Keratinocyte (primary cell): Measurements from ENCODE around the gene SCYGR8. TPM values are rescaled to one million over a fixed set of nuclear protein-coding genes. Genes with fewer than 3 reads are reported as not detected.

Experiments used
- DNase-seq: peaks from one replicate; pipeline ENCODE4 v3.0.0-alpha.2; 2011; ENCODE audit warnings: low read depth, missing footprints, low spot score
- FAIRE-seq: peaks from 2 replicates; lab custom pipeline; 2011; peaks lifted over from hg19 to GRCh38; lab: Jason Lieb, UNC
- H2AFZ ChIP-seq: 2 replicates; pipeline ENCODE4 v1.6.0; 2012; ENCODE audit warnings: low read length, control low read depth, inconsistent platforms; ENCODE audit not compliant: control insufficient read depth
- H3K27ac ChIP-seq: 2 replicates; pipeline ENCODE4 v1.5.1; 2011; ENCODE audit warnings: low read length; ENCODE audit not compliant: control insufficient read depth, insufficient read depth
- H3K27me3 ChIP-seq: 3 replicates; pipeline ENCODE4 v1.6.0; 2011; ENCODE audit warnings: low read length; ENCODE audit not compliant: control insufficient read depth, insufficient read depth; ENCODE audit errors: extremely low read depth
- H3K36me3 ChIP-seq, 2 experiments: 2 replicates in 1 of 2; 3 replicates in 1 of 2; pipeline ENCODE4 v1.5.1; 2011; ENCODE audit warnings: low read length in 2 of 2, mild to moderate bottlenecking in 1 of 2; ENCODE audit not compliant: control insufficient read depth in 2 of 2, insufficient read depth in 2 of 2; ENCODE audit errors: extremely low read depth in 1 of 2
- H3K4me1 ChIP-seq: 3 replicates; pipeline ENCODE4 v1.5.1; 2011; ENCODE audit warnings: low read length; ENCODE audit not compliant: control insufficient read depth, insufficient read depth; ENCODE audit errors: extremely low read depth
- H3K4me2 ChIP-seq: 3 replicates; pipeline ENCODE4 v1.6.0; 2011; ENCODE audit warnings: low read depth, low read length; ENCODE audit not compliant: control insufficient read depth, insufficient read depth; ENCODE audit errors: extremely low read depth
- H3K4me3 ChIP-seq, 3 experiments: fragments of 200-600 bp in 1 of 3; sonication (generic) in 1 of 3; 2 replicates in 2 of 3; 3 replicates in 1 of 3; pipeline ENCODE4 v1.5.1; 2011 to 2016; ENCODE audit warnings: low read length in 3 of 3, mild to moderate bottlenecking in 3 of 3, control low read depth in 2 of 3, inconsistent platforms in 1 of 3, low read depth in 1 of 3, mixed read lengths in 1 of 3, mixed run types in 1 of 3, moderate library complexity in 1 of 3; ENCODE audit not compliant: control insufficient read depth in 2 of 3, insufficient read depth in 2 of 3; ENCODE audit errors: extremely low read depth in 1 of 3
- H3K79me2 ChIP-seq: 2 replicates; pipeline ENCODE4 v1.6.0; 2012; ENCODE audit warnings: low read length; ENCODE audit not compliant: control insufficient read depth, insufficient read depth
- H3K9ac ChIP-seq: 3 replicates; pipeline ENCODE4 v1.6.0; 2011; ENCODE audit warnings: low read length; ENCODE audit not compliant: control insufficient read depth, insufficient read depth; ENCODE audit errors: extremely low read depth
- H3K9me1 ChIP-seq: 3 replicates; pipeline ENCODE4 v1.6.0; 2011; ENCODE audit warnings: low read length; ENCODE audit not compliant: control insufficient read depth, insufficient read depth; ENCODE audit errors: extremely low read depth
- H3K9me3 ChIP-seq: 2 replicates; pipeline ENCODE4 v1.5.1; 2012; ENCODE audit warnings: low read depth, low read length; ENCODE audit not compliant: control insufficient read depth
- H4K20me1 ChIP-seq: 3 replicates; pipeline ENCODE4 v1.6.0; 2011; ENCODE audit warnings: low read length; ENCODE audit not compliant: control insufficient read depth, insufficient read depth; ENCODE audit errors: extremely low read depth
- EZH2 ChIP-seq: IDR thresholded peaks from one replicate; pipeline ENCODE4 v1.6.1; 2012; ENCODE audit warnings: inconsistent platforms, mild to moderate bottlenecking, low read length, moderate library complexity
- dilution Hi-C: fragments of 300-500 bp; cut with MboI; formaldehyde crosslinking; loops from one replicate; pipeline ENCODE4 v1.7.0; 2020; ENCODE audit warnings: low sequenced_read_pairs; ENCODE audit not compliant: extremely low pct_ligation_motif_present
- polyA plus RNA-seq, 5 experiments: library from polyadenylated mRNA; depleted of rRNA in 3 of 5; stranded (reverse) in 3 of 5; stranded (forward) in 1 of 5; unstranded in 1 of 5; fragments of >200 nt; gene quantifications; 1 replicate in 1 of 5; 2 replicates in 3 of 5; 3 replicates in 1 of 5; pipeline versions ENCODE4 v1.2.1 to v1.2.3, GENCODE V29; 2011 to 2012; ENCODE audit warnings: missing spikeins in 2 of 5, low read depth in 1 of 5, low replicate concordance in 1 of 5
- small RNA-seq, 3 experiments: library from RNA; depleted of rRNA; stranded (forward); fragments of <200 nt; gene quantifications; one replicate each; pipeline ENCODE3, GENCODE V24; 2012; ENCODE audit warnings: low read depth in 3 of 3, low replicate concordance in 1 of 3; ENCODE audit not compliant: insufficient read length in 3 of 3
- TF ChIP-seq, protein P1 (sequence below), 3 experiments: IDR thresholded peaks in 1 of 3; conservative IDR thresholded peaks in 1 of 3; optimal IDR thresholded peaks in 1 of 3; 2 replicates in 2 of 3; 3 replicates in 1 of 3; pipeline versions ENCODE3 to v1.5.1; 2011; ENCODE audit warnings: low read length in 3 of 3, mild to moderate bottlenecking in 3 of 3, moderate library complexity in 2 of 3, control low read depth in 1 of 3, inconsistent platforms in 1 of 3; ENCODE audit not compliant: insufficient read depth in 2 of 3; ENCODE audit errors: extremely low read depth in 1 of 3

Gene SCYGR8
- polyA plus RNA-seq, 1 donor (not counting 4 experiments of a cell fraction or from before 2014, with no cell fraction given), result not detected

DNA sequence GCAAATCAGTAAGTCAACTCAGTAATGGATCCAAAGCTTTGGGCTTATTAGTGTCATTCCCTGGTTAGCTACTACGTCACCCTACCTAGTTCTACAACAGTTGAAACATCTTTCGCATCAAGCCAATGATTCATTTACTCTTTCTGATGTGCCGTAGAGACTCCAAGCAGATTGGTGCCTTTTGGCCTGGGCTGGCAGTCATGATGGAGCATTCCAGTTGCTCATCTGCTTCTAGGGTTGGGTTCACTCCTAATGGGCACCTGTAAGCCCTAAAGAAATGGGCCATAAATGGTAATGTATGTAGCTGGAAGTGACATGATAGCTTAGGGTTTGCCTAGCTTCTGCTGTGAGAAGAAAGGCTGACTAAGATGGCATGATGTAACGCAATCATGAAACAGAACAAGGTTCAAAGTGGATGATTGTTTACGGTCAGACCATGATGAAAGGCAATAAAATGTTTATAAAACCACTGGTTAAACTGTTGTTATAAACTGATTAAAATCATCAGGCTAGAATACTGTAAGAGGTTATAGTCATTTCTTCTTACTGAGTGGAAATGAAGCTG is 47.5 kb downstream of the SCYGR8 start:
- H3K4me3 ChIP-seq, result no peak overlapping the region
- TF ChIP-seq, protein P1, sequence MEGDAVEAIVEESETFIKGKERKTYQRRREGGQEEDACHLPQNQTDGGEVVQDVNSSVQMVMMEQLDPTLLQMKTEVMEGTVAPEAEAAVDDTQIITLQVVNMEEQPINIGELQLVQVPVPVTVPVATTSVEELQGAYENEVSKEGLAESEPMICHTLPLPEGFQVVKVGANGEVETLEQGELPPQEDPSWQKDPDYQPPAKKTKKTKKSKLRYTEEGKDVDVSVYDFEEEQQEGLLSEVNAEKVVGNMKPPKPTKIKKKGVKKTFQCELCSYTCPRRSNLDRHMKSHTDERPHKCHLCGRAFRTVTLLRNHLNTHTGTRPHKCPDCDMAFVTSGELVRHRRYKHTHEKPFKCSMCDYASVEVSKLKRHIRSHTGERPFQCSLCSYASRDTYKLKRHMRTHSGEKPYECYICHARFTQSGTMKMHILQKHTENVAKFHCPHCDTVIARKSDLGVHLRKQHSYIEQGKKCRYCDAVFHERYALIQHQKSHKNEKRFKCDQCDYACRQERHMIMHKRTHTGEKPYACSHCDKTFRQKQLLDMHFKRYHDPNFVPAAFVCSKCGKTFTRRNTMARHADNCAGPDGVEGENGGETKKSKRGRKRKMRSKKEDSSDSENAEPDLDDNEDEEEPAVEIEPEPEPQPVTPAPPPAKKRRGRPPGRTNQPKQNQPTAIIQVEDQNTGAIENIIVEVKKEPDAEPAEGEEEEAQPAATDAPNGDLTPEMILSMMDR (optimal IDR thresholded peaks at IDR 0.05 in 1 of 3, IDR thresholded peaks at IDR 0.05 in 1 of 3, conservative IDR thresholded peaks at IDR 0.05 in 1 of 3; ENCODE audit: extremely low read depth in 1 of 3, insufficient read depth in 2 of 3, low read length in 3 of 3), result no peak
- no peak for TF ChIP-seq EZH2
- no peaks in the 10 kb centered on the region for H3K79me2 ChIP-seq
- H3K9ac ChIP-seq, result no peak overlapping the region
- no peak overlapping the region for H3K4me2 ChIP-seq
- dilution Hi-C loops, result no loop called here
- H3K27me3 ChIP-seq, result no peaks in the 10 kb centered on the region
- no peaks in the 10 kb centered on the region for H3K36me3 ChIP-seq
- no peaks in the 10 kb centered on the region for H4K20me1 ChIP-seq
- DNase-seq, result no peak
- H2AFZ ChIP-seq, result no peak overlapping the region
- H3K27ac ChIP-seq, result no peak overlapping the region
- H3K9me3 ChIP-seq, result peaks cover 1% of the 10 kb centered on the region
- peaks cover 23% of the 10 kb centered on the region for H3K4me1 ChIP-seq
- peak; percentile 36 for FAIRE-seq
- no peaks in the 10 kb centered on the region for H3K9me1 ChIP-seq

Small RNAs within 50 kb of the gene (small RNA-seq; reads per million reads assigned to genes)
- gene RNA5SP121 (0 to 0.33 (median 0) reads per million in 3 experiments), gene SNRPGP8 (0 reads per million in 3 experiments)

Other genes with a start within 250 kb of the SCYGR8 start
- not detected in 3 replicates for gene SCYGR2, start 147.0 kb upstream of the SCYGR8 start, polyA plus RNA-seq
- not detected in 3 replicates for gene SCYGR3, start 131.1 kb upstream of the SCYGR8 start, polyA plus RNA-seq
- gene SCYGR4, start 128.4 kb upstream of the SCYGR8 start, polyA plus RNA-seq, result not detected in 3 replicates
- not detected in 3 replicates for gene SCYGR5, start 79.1 kb upstream of the SCYGR8 start, polyA plus RNA-seq
- 0.25 to 1.0 TPM (median 0.58 TPM) in 3 replicates for gene SLC19A3, start 27.9 kb upstream of the SCYGR8 start, polyA plus RNA-seq
- not detected in 3 replicates for gene SCYGR6, start 21.1 kb upstream of the SCYGR8 start, polyA plus RNA-seq
- gene SCYGR7, start 17.6 kb upstream of the SCYGR8 start, polyA plus RNA-seq, result not detected in 3 replicates
- 0.70 to 13.5 TPM (median 5.2 TPM) in 3 replicates for gene CCL20, start 67.9 kb downstream of the SCYGR8 start, polyA plus RNA-seq
- gene DAW1, start 125.7 kb downstream of the SCYGR8 start, polyA plus RNA-seq, result 0.18 to 0.24 TPM (median 0.18 TPM) in 3 replicates